PC-9 (cell line): ENCODE data around the gene CARD6. TPM values are rescaled to one million over a fixed set of nuclear protein-coding genes. Genes with fewer than 3 reads are reported as not detected.

Experiments
- BruUV-seq: library from RNA; stranded (reverse); fragments of 400-500 nt; replicated peaks from 2 replicates; lab custom pipeline; 2021; lab: Mats Ljungman, UMichigan
- CTCF ChIA-PET: fragments of 300-600 bp; sonication (Branson Sonifier 250); formaldehyde crosslinking; loops from one replicate; lab custom pipeline; 2022; ENCODE audit warnings: antibody characterized with exemption; lab: Charles Lee
- POLR2A ChIA-PET: fragments of 300-600 bp; sonication (Branson Sonifier 250); formaldehyde crosslinking; loops from one replicate; lab custom pipeline; 2022; ENCODE audit warnings: antibody characterized with exemption; ENCODE audit not compliant: unreplicated experiment; lab: Charles Lee
- DNase-seq, 2 experiments: peaks; one replicate each; pipeline versions ENCODE4 v3.0.0 to v3.0.0-alpha.2; 2015 to 2022; ENCODE audit warnings: mixed read lengths in 1 of 2
- H2AFZ ChIP-seq: fragments of 200-600 bp; sonication (generic); 2 replicates; pipeline ENCODE4 v1.8.1; 2017; ENCODE audit warnings: antibody characterized with exemption
- H3F3A ChIP-seq: fragments of 200-600 bp; sonication (generic); 2 replicates; pipeline ENCODE4 v1.8.1; 2017; ENCODE audit warnings: antibody characterized with exemption, mild to moderate bottlenecking, low read depth; ENCODE audit not compliant: insufficient read depth
- H3K27ac ChIP-seq: fragments of 200-600 bp; sonication (generic); 2 replicates; pipeline ENCODE4 v1.6.1; 2016; ENCODE audit warnings: mixed run types
- H3K27me3 ChIP-seq: fragments of 200-600 bp; sonication (generic); 2 replicates; pipeline ENCODE4 v1.6.1; 2016; ENCODE audit warnings: low read depth, mixed run types; ENCODE audit not compliant: insufficient read depth
- H3K36me3 ChIP-seq: fragments of 200-600 bp; sonication (generic); 2 replicates; pipeline ENCODE4 v1.6.1; 2016; ENCODE audit warnings: low read depth, mixed run types
- H3K4me1 ChIP-seq: fragments of 200-600 bp; sonication (generic); replicated peaks from 2 replicates; pipeline ENCODE4 v1.6.1; 2016; ENCODE audit warnings: mixed run types; ENCODE audit not compliant: insufficient read depth
- H3K4me2 ChIP-seq: fragments of 200-600 bp; sonication (generic); 2 replicates; pipeline ENCODE4 v1.6.1; 2017; ENCODE audit warnings: mixed run types
- H3K4me3 ChIP-seq: fragments of 200-600 bp; sonication (generic); 2 replicates; pipeline ENCODE4 v1.6.1; 2016; ENCODE audit warnings: mixed run types
- H3K79me2 ChIP-seq: fragments of 200-600 bp; sonication (generic); 2 replicates; pipeline ENCODE4 v1.6.1; 2017; ENCODE audit warnings: low read depth, mixed run types
- H3K9me2 ChIP-seq: fragments of 200-600 bp; sonication (generic); 2 replicates; pipeline ENCODE4 v1.8.1; 2017; ENCODE audit warnings: mild to moderate bottlenecking; ENCODE audit not compliant: insufficient read depth
- H3K9me3 ChIP-seq: fragments of 200-600 bp; sonication (generic); 2 replicates; pipeline ENCODE4 v1.8.1; 2016; ENCODE audit warnings: low read depth; ENCODE audit not compliant: insufficient read depth
- H4K20me1 ChIP-seq: fragments of 200-600 bp; sonication (generic); 2 replicates; pipeline ENCODE4 v1.8.1; 2017; ENCODE audit not compliant: insufficient read depth
- EZH2 ChIP-seq: fragments of 200-600 bp; sonication (generic); IDR thresholded peaks from 2 replicates; pipeline ENCODE4 v1.8.0; 2017; ENCODE audit warnings: antibody characterized with exemption, low read depth
- intact Hi-C: fragments of 100-400 bp; cut with micrococcal nuclease; formaldehyde crosslinking; loops from one replicate; pipeline ENCODE4 v1.10.0; 2022; ENCODE audit not compliant: unreplicated experiment
- total RNA-seq: library from RNA; stranded (reverse); gene quantifications from 2 replicates; pipeline ENCODE4 v1.2.3, GENCODE V29; 2021
- TF ChIP-seq, protein P1 (sequence below): fragments of 200-600 bp; sonication (generic); conservative IDR thresholded peaks from 2 replicates; pipeline ENCODE4 v1.6.1; 2017; ENCODE audit warnings: mixed run types, antibody characterized with exemption, mild to moderate bottlenecking, moderate library complexity

CARD6 gene
- total RNA-seq, 1 experiment from 2014 or later = 16.1 TPM

DNA sequence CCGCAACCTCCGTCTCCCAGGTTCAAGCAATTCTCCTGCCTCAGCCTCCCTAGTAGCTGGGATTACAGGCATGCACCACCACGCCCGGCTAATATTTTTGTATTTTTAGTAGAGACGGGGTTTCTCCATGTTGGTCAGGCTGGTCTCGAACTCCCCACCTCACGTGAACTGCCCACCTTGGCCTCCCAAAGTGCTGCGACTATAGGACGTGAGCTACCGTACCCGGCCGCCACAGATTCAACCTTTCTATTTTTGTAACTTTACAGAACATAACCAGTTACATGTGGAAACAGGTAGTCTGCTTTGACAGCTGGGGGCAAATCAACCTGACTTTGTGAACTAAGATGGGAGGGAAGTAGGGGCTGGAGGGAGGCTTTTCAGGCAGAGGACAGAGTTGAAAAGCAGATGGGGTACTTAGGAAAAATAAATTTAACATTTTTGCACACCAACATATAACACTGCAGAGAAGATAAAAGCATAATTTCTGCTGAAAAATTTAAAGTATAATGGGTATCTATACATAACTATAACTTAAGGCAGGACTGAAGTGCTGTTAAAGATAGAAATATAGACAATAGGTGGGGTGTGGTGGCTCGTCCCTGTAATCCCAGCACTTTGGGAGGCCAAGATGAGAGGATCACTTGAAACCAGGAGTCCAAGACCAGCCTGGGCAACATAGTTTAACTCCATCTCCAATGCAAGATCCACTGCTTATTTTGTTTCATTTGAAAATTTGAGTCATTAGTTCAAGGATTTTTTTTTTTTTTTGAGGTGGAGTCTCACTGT lies 11.2 kb upstream of the CARD6 start:
- no peaks in the 10 kb centered on the region for H3K9me3 ChIP-seq
- POLR2A ChIA-PET = interaction anchor here (0.5 kb wide), 1 partner anchor 36 kb away, joined by 6 read pairs; no protein-coding TSS in a partner anchor

DNA sequence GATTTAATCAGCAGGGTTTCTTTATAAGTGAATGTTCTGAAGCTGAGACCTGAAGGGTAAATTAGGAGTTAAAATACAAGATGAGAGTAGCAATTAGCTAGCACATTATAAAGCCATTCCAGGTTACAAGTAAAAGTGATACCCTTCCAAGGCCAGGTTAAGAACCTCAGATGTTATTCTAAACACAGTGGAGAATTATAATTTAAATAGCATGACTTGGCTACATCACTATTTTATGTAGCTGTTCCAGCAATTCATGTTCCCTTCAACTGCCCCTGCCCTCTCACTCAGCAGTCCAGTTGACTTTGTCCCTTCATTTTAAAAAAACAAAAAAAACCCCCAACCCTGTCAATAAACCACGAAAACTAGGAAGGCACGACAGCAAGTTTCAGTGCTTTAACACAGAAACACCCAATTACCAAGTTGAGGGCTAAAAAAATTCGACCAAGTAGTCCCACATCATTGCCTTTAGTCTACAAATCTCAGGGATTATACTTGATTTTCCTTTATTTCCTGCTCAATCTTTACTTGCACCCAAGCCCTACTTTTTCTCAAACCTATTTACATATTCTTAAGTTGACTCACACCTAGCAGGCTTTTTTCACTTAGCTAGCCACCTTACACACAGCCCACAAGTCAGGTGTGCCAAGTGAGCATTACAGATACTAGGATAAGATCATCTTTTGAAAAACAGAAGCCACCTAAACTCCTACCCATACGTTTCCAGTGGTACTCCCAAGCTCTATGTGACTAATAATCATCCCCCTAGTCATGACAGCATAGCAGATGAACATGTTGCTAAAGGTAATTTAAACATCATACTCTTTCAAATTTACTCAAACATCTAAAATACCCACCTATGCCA lies 9.6 kb upstream of the CARD6 start:
- peaks cover 79% of the 10 kb centered on the region for H3K36me3 ChIP-seq
- H3K79me2 ChIP-seq = peaks cover 64% of the 10 kb centered on the region
- POLR2A ChIA-PET = interaction anchor here (0.6 to 1.2 kb wide), 6 partner anchors 8 to 1688 kb away, joined by 3 to 24 read pairs (median 4); partner anchors contain the start of gene PRKAA1
- no peaks in the 10 kb centered on the region for H3K9me2 ChIP-seq
- BruUV-seq = no TSS peak
- DNase-seq = peak in 1 of 2 experiments; percentile 61
- no peak overlapping the region for H2AFZ ChIP-seq
- no peaks in the 10 kb centered on the region for H3K9me3 ChIP-seq
- peaks cover 74% of the 10 kb centered on the region for H4K20me1 ChIP-seq
- peaks cover 96% of the 10 kb centered on the region for H3F3A ChIP-seq
- CTCF ChIA-PET = interaction anchor here (0.7 to 1.0 kb wide), 2 partner anchors 23 to 89 kb away, joined by 3 to 4 read pairs; no protein-coding TSS in a partner anchor
- no peaks in the 10 kb centered on the region for H3K27me3 ChIP-seq
- H3K4me2 ChIP-seq = peak overlapping the region; percentile 99
- H3K4me3 ChIP-seq = peak overlapping the region; percentile 86; the same call in 1 of the 2 replicates
- intact Hi-C loops = no loop called here
- peak overlapping the region; percentile 96 for H3K27ac ChIP-seq
- no peak for TF ChIP-seq EZH2
- TF ChIP-seq, protein P1, sequence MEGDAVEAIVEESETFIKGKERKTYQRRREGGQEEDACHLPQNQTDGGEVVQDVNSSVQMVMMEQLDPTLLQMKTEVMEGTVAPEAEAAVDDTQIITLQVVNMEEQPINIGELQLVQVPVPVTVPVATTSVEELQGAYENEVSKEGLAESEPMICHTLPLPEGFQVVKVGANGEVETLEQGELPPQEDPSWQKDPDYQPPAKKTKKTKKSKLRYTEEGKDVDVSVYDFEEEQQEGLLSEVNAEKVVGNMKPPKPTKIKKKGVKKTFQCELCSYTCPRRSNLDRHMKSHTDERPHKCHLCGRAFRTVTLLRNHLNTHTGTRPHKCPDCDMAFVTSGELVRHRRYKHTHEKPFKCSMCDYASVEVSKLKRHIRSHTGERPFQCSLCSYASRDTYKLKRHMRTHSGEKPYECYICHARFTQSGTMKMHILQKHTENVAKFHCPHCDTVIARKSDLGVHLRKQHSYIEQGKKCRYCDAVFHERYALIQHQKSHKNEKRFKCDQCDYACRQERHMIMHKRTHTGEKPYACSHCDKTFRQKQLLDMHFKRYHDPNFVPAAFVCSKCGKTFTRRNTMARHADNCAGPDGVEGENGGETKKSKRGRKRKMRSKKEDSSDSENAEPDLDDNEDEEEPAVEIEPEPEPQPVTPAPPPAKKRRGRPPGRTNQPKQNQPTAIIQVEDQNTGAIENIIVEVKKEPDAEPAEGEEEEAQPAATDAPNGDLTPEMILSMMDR = 0 out of 2 replicates have a peak, but pooled peaks have one; percentile 1
- peaks cover 34% of the 10 kb centered on the region for H3K4me1 ChIP-seq

More for the DNA sequence above, 11.2 kb upstream of the CARD6 start:
- no peaks in the 10 kb centered on the region for H3K9me2 ChIP-seq
- no peak for DNase-seq
- no peak for TF ChIP-seq EZH2
- TF ChIP-seq, protein P1 = no peak
- peaks cover 83% of the 10 kb centered on the region for H3K36me3 ChIP-seq
- no TSS peak for BruUV-seq
- peaks cover 88% of the 10 kb centered on the region for H4K20me1 ChIP-seq
- H3K27me3 ChIP-seq = no peaks in the 10 kb centered on the region
- peak overlapping the region; percentile 96; the same call in 1 of the 2 replicates for H3K27ac ChIP-seq
- H3F3A ChIP-seq = peaks cover 100% of the 10 kb centered on the region
- intact Hi-C loops = no loop called here
- no peak overlapping the region for H2AFZ ChIP-seq
- no peak overlapping the region for H3K4me2 ChIP-seq
- CTCF ChIA-PET = no interaction called here
- no peak overlapping the region for H3K4me3 ChIP-seq
- peaks cover 61% of the 10 kb centered on the region for H3K79me2 ChIP-seq
- peaks cover 28% of the 10 kb centered on the region for H3K4me1 ChIP-seq

DNA sequence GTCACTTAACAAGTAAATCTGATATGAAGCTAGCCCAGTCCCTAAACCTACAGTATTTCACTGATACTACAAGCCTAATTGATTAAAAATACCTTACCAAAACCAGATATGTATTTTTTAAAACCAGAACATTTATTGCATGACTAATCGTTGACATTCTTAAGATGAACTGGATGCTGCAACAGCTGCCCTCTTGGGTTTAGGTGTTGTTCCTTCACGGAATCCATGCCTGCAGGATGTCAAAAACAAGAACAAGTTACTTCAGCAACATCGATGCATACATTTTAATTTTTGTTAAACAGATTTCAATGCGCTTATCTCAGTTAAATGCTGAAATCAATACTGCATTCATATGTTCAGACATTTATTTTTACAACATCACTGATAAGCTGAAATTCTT lies 8.8 kb upstream of the CARD6 start:
- H3K27me3 ChIP-seq = no peaks in the 10 kb centered on the region
- intact Hi-C loops = no loop called here
- peaks cover 91% of the 10 kb centered on the region for H3F3A ChIP-seq
- H3K79me2 ChIP-seq = peaks cover 68% of the 10 kb centered on the region
- TF ChIP-seq, protein P1 = 0 out of 2 replicates have a peak, but pooled peaks have one; percentile 11
- no peak for TF ChIP-seq EZH2
- H3K4me3 ChIP-seq = peak overlapping the region; percentile 86; the same call in 1 of the 2 replicates
- peaks cover 72% of the 10 kb centered on the region for H3K36me3 ChIP-seq
- BruUV-seq = no TSS peak
- H2AFZ ChIP-seq = no peak overlapping the region
- no peaks in the 10 kb centered on the region for H3K9me3 ChIP-seq
- peak in 1 of 2 experiments; percentile 67 for DNase-seq
- peaks cover 40% of the 10 kb centered on the region for H3K4me1 ChIP-seq
- ChIA-PET POLR2A (interaction anchor here (0.7 to 1.2 kb wide), 5 partner anchors 9 to 41 kb away, joined by 3 to 24 read pairs (median 4); partner anchors contain the start of gene PRKAA1), CTCF (interaction anchor here (0.7 to 1.0 kb wide), 2 partner anchors 24 to 90 kb away, joined by 3 to 4 read pairs; no protein-coding TSS in a partner anchor)
- no peaks in the 10 kb centered on the region for H3K9me2 ChIP-seq
- peaks cover 66% of the 10 kb centered on the region for H4K20me1 ChIP-seq
- peak overlapping the region; percentile 96 for H3K27ac ChIP-seq
- H3K4me2 ChIP-seq = peak overlapping the region; percentile 99
